GM10266 (cell line): ENCODE measurements around the gene TMEM200B.
"Not testable (repeated sequence)": the region's sequence is repeated elsewhere in the genome, so short reads cannot be mapped to it uniquely, and the experiment has no call there.

Experiments
- DNase-seq: peaks from one replicate; pipeline ENCODE4 v3.0.0; 2012; ENCODE audit errors: extremely low spot score
- CTCF ChIP-seq: IDR thresholded peaks from 2 replicates; pipeline ENCODE4 v1.5.1; 2012; ENCODE audit warnings: mild to moderate bottlenecking, low read depth; ENCODE audit not compliant: control insufficient read depth, insufficient read depth; ENCODE audit errors: missing control alignments

The TMEM200B gene

GRCh38 chr1:29099286-29099685 is 24.4 kb downstream of the TMEM200B start:
- TF ChIP-seq CTCF, result no peak
- DNase-seq, result no peak

GRCh38 chr1:29096231-29096886 is 27.3 kb downstream of the TMEM200B start:
- TF ChIP-seq CTCF, result no peak
- no peak for DNase-seq

- no peak for TF ChIP-seq CTCF
- DNase-seq, result no peak
Observed at GRCh38 chr1:29094954-29095353, 28.7 kb downstream of the TMEM200B start.

GRCh38 chr1:29094433-29094832 is 29.3 kb downstream of the TMEM200B start:
- DNase-seq, result no peak
- TF ChIP-seq CTCF, result no peak

GRCh38 chr1:29092704-29093103 is 31.0 kb downstream of the TMEM200B start:
- DNase-seq, result not testable (repeated sequence)

- TF ChIP-seq CTCF, result no peak
- no peak for DNase-seq
Observed at GRCh38 chr1:29090937-29091618, 32.6 kb downstream of the TMEM200B start.

GRCh38 chr1:29084196-29084521 is 39.5 kb downstream of the TMEM200B start:
- DNase-seq, result no peak
- no peak for TF ChIP-seq CTCF
